Liver (tissue), 9 donors: ENCODE results near the gene NDUFA13. TPM values are rescaled to one million over a fixed set of nuclear protein-coding genes. Genes with fewer than 3 reads are reported as not detected.

Experiments used
- DNase-seq: peaks from one replicate; pipeline ENCODE4 v3.0.0-alpha.2; 2017; ENCODE audit warnings: low spot score
- H3K27ac ChIP-seq, 2 donors: one replicate each; pipeline ENCODE4 v1.7.0; 2013; ENCODE audit warnings: inconsistent platforms in 2 of 2, low read length in 2 of 2, control low read depth in 1 of 2, low read depth in 1 of 2, mild to moderate bottlenecking in 1 of 2
- H3K27me3 ChIP-seq, 4 donors: one replicate each; pipeline versions ENCODE4 v1.6.1 to v1.7.0; 2013; ENCODE audit warnings: low read length in 3 of 4, inconsistent platforms in 1 of 4, mild to moderate bottlenecking in 1 of 4, moderate library complexity in 1 of 4; ENCODE audit not compliant: control insufficient read depth in 4 of 4, insufficient read depth in 4 of 4
- H3K36me3 ChIP-seq, 4 donors: one replicate each; pipeline versions ENCODE4 v1.6.1 to v1.7.0; 2013; ENCODE audit warnings: low read length in 3 of 4, mild to moderate bottlenecking in 3 of 4, low read depth in 1 of 4, moderate library complexity in 1 of 4; ENCODE audit not compliant: control insufficient read depth in 4 of 4, insufficient read depth in 3 of 4
- H3K4me1 ChIP-seq, 4 donors: one replicate each; pipeline versions ENCODE4 v1.6.1 to v1.7.0; 2013; ENCODE audit warnings: low read length in 3 of 4, mild to moderate bottlenecking in 3 of 4, moderate library complexity in 1 of 4; ENCODE audit not compliant: control insufficient read depth in 4 of 4, insufficient read depth in 4 of 4
- H3K4me3 ChIP-seq, 3 donors: one replicate each; pipeline versions ENCODE4 v1.6.1 to v1.7.0; 2013; ENCODE audit warnings: low read length in 3 of 3, control low read depth in 1 of 3, low read depth in 1 of 3, mild to moderate bottlenecking in 1 of 3
- H3K9ac ChIP-seq, 2 donors: one replicate each; pipeline ENCODE4 v1.7.0; 2013; ENCODE audit warnings: low read length in 2 of 2, mild to moderate bottlenecking in 2 of 2, moderate library complexity in 2 of 2, control low read depth in 1 of 2, low read depth in 1 of 2
- H3K9me3 ChIP-seq, 4 donors: one replicate each; pipeline versions ENCODE4 v1.6.1 to v1.7.0; 2013; ENCODE audit warnings: low read length in 3 of 4; ENCODE audit not compliant: control insufficient read depth in 4 of 4
- EGR1 ChIP-seq, 2 donors: IDR thresholded peaks; 2 replicates each; pipeline ENCODE4 v1.6.1; 2016 to 2018; ENCODE audit warnings: antibody characterized with exemption in 2 of 2, low read depth in 2 of 2
- FOXA1 ChIP-seq: IDR thresholded peaks from 2 replicates; pipeline ENCODE4 v1.6.1; 2016; ENCODE audit warnings: antibody characterized with exemption
- FOXA2 ChIP-seq: IDR thresholded peaks from 2 replicates; pipeline ENCODE4 v1.6.1; 2016; ENCODE audit warnings: antibody characterized with exemption
- GABPA ChIP-seq, 2 donors: IDR thresholded peaks in 1 of 2; conservative IDR thresholded peaks in 1 of 2; 2 replicates each; pipeline ENCODE4 v1.6.1; 2016; ENCODE audit warnings: antibody characterized with exemption in 2 of 2, mild to moderate bottlenecking in 1 of 2, moderate library complexity in 1 of 2
- HNF4A ChIP-seq, 2 donors: conservative IDR thresholded peaks; 2 replicates each; pipeline ENCODE4 v1.6.1; 2016; ENCODE audit warnings: antibody characterized with exemption in 2 of 2, mild to moderate bottlenecking in 2 of 2
- HNF4G ChIP-seq: IDR thresholded peaks from 2 replicates; pipeline ENCODE4 v1.6.1; 2016; ENCODE audit warnings: antibody characterized with exemption
- JUND ChIP-seq, 2 donors: IDR thresholded peaks; 2 replicates each; pipeline ENCODE4 v1.6.1; 2016; ENCODE audit warnings: antibody characterized with exemption in 2 of 2
- NR2F2 ChIP-seq: IDR thresholded peaks from 2 replicates; pipeline ENCODE4 v1.6.1; 2016; ENCODE audit warnings: antibody characterized with exemption
- RAD21 ChIP-seq, 2 donors: IDR thresholded peaks; 2 replicates each; pipeline ENCODE4 v1.6.1; 2016; ENCODE audit warnings: antibody characterized with exemption in 2 of 2, mild to moderate bottlenecking in 2 of 2
- RXRA ChIP-seq, 2 donors: IDR thresholded peaks; 2 replicates each; pipeline ENCODE4 v1.6.1; 2017 to 2018; ENCODE audit warnings: antibody characterized with exemption in 2 of 2, mild to moderate bottlenecking in 1 of 2
- SP1 ChIP-seq: IDR thresholded peaks from 2 replicates; pipeline ENCODE4 v1.6.1; 2018; ENCODE audit warnings: antibody characterized with exemption, mild to moderate bottlenecking
- TAF1 ChIP-seq: conservative IDR thresholded peaks from 2 replicates; pipeline ENCODE4 v1.6.1; 2016; ENCODE audit warnings: antibody characterized with exemption, mild to moderate bottlenecking
- YY1 ChIP-seq: IDR thresholded peaks from 2 replicates; pipeline ENCODE4 v1.6.1; 2016; ENCODE audit warnings: antibody characterized with exemption, mild to moderate bottlenecking
- WGBS: extraction: QIAGEN DNeasy Blood & Tissue Kit; methylation state at CpG from one replicate; pipeline ENCODE4 v1.1.7; 2013; 5-methylcytosine and 5-hydroxymethylcytosine counted together
- polyA plus RNA-seq, 2 donors: library from polyadenylated mRNA; stranded (reverse) in 1 of 2; unstranded in 1 of 2; fragments of 200-250 nt in 1 of 2; fragments of >200 nt in 1 of 2; fragmentation: Nextera tagmentation in 1 of 2; extraction: Ambion mirVana in 1 of 2; gene quantifications; one replicate each; pipeline versions ENCODE4 v1.2.1 to v1.2.3, GENCODE V29; 2013 to 2015
- total RNA-seq, 2 donors: library from RNA; depleted of rRNA; stranded (reverse); fragments of >200 nt; gene quantifications; one replicate each; pipeline ENCODE4 v1.2.3, GENCODE V29; 2014
- TF ChIP-seq, protein P1 (sequence below): IDR thresholded peaks from 2 replicates; pipeline ENCODE4 v1.6.1; 2016; ENCODE audit warnings: antibody characterized with exemption, mild to moderate bottlenecking
- TF ChIP-seq, protein P2 (sequence below): fragments of 150-350 bp; IDR thresholded peaks from 2 replicates; pipeline ENCODE4 v1.5.1; 2017; ENCODE audit warnings: improper control_type of control experiment, low read depth, low read length; ENCODE audit not compliant: missing input control
- TF ChIP-seq, protein P3 (sequence below): IDR thresholded peaks from 2 replicates; pipeline ENCODE4 v1.6.1; 2016; ENCODE audit warnings: antibody characterized with exemption
- TF ChIP-seq, protein P4 (sequence below): IDR thresholded peaks from 2 replicates; pipeline ENCODE4 v1.6.1; 2016; ENCODE audit warnings: antibody characterized with exemption
- TF ChIP-seq, protein P5 (sequence below): IDR thresholded peaks from 2 replicates; pipeline ENCODE4 v1.6.1; 2016; ENCODE audit warnings: antibody characterized with exemption
- donor health status: healthy.
- donor health status: healthy.
- donor health status: healthy.
- donor health status: healthy.
- donor health status: healthy.

The NDUFA13 gene
- total and polyA plus RNA-seq, 4 donors, result 45.3 to 239 (median 130) TPM

DNA sequence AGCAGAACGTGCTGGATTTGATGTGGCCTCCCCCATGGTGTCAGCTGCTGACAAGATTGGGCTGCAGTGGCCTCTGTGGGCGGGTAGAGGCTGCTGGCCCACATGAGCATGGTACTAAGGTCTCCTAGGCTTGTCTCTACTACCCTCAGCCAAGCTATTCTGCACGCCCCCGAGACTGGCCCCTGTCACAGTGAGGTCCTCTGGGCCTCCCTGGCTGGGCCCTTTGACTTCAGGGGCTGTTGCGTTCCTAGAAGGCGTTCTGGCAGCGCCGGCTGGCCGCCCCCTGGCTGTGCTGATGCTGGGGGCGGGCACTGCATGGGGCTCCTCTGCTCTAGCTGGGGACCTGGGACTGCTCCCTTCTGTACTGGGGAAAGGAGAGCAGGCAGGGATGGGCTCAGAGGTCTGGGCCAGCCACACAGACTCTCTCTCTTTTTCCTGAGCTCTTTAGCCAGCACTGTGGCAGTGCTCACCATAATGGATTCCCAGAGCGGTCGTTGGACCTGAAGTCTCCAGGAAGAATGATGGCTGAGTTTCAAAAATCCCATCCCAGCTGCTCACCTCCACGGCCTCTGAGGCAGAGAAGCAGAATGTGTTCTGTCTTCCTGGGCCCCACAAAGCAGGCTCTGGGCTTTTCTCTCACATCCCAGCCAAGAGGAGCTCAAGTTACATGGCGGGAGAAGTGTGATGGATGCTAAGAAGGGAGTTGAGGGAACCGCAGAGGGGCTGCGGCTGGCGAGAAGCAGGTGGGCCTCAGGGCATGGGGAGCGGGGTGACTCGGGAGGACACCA, 33.0 kb upstream of the NDUFA13 start:
- Histone ChIP-seq H3K4me3 (no peak overlapping the region), H3K9ac (no peak overlapping the region), H3K27me3 (no peaks in the 10 kb centered on the region), H3K4me1 (peaks cover 10 to 20% (median 14%) of the 10 kb centered on the region in 4 donors), H3K27ac (no peak overlapping the region), H3K9me3 (no peaks in the 10 kb centered on the region), H3K36me3 (peaks cover 0 to 4% (median 2%) of the 10 kb centered on the region in 4 donors)
- no peak for DNase-seq
- TF ChIP-seq FOXA2, result no peak
- TF ChIP-seq RAD21 (IDR thresholded peaks at IDR 0.05), result no peak
- no peak for TF ChIP-seq HNF4A (conservative IDR thresholded peaks at IDR 0.05)
- no peak for TF ChIP-seq HNF4G
- TF ChIP-seq YY1, result no peak
- TF ChIP-seq RXRA (IDR thresholded peaks at IDR 0.05), result no peak
- TF ChIP-seq, protein P1, sequence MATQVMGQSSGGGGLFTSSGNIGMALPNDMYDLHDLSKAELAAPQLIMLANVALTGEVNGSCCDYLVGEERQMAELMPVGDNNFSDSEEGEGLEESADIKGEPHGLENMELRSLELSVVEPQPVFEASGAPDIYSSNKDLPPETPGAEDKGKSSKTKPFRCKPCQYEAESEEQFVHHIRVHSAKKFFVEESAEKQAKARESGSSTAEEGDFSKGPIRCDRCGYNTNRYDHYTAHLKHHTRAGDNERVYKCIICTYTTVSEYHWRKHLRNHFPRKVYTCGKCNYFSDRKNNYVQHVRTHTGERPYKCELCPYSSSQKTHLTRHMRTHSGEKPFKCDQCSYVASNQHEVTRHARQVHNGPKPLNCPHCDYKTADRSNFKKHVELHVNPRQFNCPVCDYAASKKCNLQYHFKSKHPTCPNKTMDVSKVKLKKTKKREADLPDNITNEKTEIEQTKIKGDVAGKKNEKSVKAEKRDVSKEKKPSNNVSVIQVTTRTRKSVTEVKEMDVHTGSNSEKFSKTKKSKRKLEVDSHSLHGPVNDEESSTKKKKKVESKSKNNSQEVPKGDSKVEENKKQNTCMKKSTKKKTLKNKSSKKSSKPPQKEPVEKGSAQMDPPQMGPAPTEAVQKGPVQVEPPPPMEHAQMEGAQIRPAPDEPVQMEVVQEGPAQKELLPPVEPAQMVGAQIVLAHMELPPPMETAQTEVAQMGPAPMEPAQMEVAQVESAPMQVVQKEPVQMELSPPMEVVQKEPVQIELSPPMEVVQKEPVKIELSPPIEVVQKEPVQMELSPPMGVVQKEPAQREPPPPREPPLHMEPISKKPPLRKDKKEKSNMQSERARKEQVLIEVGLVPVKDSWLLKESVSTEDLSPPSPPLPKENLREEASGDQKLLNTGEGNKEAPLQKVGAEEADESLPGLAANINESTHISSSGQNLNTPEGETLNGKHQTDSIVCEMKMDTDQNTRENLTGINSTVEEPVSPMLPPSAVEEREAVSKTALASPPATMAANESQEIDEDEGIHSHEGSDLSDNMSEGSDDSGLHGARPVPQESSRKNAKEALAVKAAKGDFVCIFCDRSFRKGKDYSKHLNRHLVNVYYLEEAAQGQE, result no peak
- TF ChIP-seq, protein P2, sequence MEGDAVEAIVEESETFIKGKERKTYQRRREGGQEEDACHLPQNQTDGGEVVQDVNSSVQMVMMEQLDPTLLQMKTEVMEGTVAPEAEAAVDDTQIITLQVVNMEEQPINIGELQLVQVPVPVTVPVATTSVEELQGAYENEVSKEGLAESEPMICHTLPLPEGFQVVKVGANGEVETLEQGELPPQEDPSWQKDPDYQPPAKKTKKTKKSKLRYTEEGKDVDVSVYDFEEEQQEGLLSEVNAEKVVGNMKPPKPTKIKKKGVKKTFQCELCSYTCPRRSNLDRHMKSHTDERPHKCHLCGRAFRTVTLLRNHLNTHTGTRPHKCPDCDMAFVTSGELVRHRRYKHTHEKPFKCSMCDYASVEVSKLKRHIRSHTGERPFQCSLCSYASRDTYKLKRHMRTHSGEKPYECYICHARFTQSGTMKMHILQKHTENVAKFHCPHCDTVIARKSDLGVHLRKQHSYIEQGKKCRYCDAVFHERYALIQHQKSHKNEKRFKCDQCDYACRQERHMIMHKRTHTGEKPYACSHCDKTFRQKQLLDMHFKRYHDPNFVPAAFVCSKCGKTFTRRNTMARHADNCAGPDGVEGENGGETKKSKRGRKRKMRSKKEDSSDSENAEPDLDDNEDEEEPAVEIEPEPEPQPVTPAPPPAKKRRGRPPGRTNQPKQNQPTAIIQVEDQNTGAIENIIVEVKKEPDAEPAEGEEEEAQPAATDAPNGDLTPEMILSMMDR, result no peak
- TF ChIP-seq, protein P3, sequence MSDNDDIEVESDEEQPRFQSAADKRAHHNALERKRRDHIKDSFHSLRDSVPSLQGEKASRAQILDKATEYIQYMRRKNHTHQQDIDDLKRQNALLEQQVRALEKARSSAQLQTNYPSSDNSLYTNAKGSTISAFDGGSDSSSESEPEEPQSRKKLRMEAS, result no peak
- no peak for TF ChIP-seq JUND (IDR thresholded peaks at IDR 0.05)
- TF ChIP-seq TAF1, result no peak
- TF ChIP-seq NR2F2, result no peak
- TF ChIP-seq GABPA (IDR thresholded peaks at IDR 0.05 in 1 of 2, conservative IDR thresholded peaks at IDR 0.05 in 1 of 2), result no peak
- TF ChIP-seq, protein P4, sequence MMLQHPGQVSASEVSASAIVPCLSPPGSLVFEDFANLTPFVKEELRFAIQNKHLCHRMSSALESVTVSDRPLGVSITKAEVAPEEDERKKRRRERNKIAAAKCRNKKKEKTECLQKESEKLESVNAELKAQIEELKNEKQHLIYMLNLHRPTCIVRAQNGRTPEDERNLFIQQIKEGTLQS, result no peak
- no peak for TF ChIP-seq EGR1 (IDR thresholded peaks at IDR 0.05; ENCODE audit: low read depth in 2 of 2)
- TF ChIP-seq SP1, result no peak
- TF ChIP-seq FOXA1, result no peak
- TF ChIP-seq, protein P5, sequence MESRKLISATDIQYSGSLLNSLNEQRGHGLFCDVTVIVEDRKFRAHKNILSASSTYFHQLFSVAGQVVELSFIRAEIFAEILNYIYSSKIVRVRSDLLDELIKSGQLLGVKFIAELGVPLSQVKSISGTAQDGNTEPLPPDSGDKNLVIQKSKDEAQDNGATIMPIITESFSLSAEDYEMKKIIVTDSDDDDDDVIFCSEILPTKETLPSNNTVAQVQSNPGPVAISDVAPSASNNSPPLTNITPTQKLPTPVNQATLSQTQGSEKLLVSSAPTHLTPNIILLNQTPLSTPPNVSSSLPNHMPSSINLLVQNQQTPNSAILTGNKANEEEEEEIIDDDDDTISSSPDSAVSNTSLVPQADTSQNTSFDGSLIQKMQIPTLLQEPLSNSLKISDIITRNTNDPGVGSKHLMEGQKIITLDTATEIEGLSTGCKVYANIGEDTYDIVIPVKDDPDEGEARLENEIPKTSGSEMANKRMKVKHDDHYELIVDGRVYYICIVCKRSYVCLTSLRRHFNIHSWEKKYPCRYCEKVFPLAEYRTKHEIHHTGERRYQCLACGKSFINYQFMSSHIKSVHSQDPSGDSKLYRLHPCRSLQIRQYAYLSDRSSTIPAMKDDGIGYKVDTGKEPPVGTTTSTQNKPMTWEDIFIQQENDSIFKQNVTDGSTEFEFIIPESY, result no peak
- 93% methylated on average over 19 of the region's 19 CpGs for WGBS
